Eye (tissue), 1 donor: Measurements from ENCODE around the gene FCHO2.

Experiments used
- DNase-seq: peaks from one replicate; pipeline ENCODE4 v3.0.0-alpha.2; 2015

Gene FCHO2

GRCh38 chr5:73137563-73138530 lies 182.0 kb downstream of the FCHO2 start:
- no peak for DNase-seq

- DNase-seq, result no peak
These were observed 183.6 kb downstream of the FCHO2 start for GRCh38 chr5:73139485-73139884.
